Measurements from ENCODE around the gene NEMP1.

The NEMP1 gene

GRCh38 chr12:57094208-57095160 is 15.9 kb upstream of the NEMP1 start:
- DNase-seq (ENCODE audit: low read depth, low spot score) = no peak
- no peak overlapping the region for H3K4me3 ChIP-seq (ENCODE audit: low read depth, low read length)
- TF ChIP-seq, protein P1, sequence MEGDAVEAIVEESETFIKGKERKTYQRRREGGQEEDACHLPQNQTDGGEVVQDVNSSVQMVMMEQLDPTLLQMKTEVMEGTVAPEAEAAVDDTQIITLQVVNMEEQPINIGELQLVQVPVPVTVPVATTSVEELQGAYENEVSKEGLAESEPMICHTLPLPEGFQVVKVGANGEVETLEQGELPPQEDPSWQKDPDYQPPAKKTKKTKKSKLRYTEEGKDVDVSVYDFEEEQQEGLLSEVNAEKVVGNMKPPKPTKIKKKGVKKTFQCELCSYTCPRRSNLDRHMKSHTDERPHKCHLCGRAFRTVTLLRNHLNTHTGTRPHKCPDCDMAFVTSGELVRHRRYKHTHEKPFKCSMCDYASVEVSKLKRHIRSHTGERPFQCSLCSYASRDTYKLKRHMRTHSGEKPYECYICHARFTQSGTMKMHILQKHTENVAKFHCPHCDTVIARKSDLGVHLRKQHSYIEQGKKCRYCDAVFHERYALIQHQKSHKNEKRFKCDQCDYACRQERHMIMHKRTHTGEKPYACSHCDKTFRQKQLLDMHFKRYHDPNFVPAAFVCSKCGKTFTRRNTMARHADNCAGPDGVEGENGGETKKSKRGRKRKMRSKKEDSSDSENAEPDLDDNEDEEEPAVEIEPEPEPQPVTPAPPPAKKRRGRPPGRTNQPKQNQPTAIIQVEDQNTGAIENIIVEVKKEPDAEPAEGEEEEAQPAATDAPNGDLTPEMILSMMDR (IDR thresholded peaks at IDR 0.05; ENCODE audit: low read depth, low read length) = no peak
- in situ Hi-C loops (cut with HindIII; ENCODE audit: low sequenced_read_pairs) = no loop called here

- H3K4me3 ChIP-seq (ENCODE audit: low read depth, low read length) = no peak overlapping the region
- in situ Hi-C loops (cut with HindIII; ENCODE audit: low sequenced_read_pairs) = no loop called here
- TF ChIP-seq, protein P1 (IDR thresholded peaks at IDR 0.05; ENCODE audit: low read depth, low read length) = peak; percentile 71
- peak; percentile 81 for DNase-seq (ENCODE audit: low read depth, low spot score)
Observed at GRCh38 chr12:57093415-57094207, 15.0 kb upstream of the NEMP1 start.

DNA sequence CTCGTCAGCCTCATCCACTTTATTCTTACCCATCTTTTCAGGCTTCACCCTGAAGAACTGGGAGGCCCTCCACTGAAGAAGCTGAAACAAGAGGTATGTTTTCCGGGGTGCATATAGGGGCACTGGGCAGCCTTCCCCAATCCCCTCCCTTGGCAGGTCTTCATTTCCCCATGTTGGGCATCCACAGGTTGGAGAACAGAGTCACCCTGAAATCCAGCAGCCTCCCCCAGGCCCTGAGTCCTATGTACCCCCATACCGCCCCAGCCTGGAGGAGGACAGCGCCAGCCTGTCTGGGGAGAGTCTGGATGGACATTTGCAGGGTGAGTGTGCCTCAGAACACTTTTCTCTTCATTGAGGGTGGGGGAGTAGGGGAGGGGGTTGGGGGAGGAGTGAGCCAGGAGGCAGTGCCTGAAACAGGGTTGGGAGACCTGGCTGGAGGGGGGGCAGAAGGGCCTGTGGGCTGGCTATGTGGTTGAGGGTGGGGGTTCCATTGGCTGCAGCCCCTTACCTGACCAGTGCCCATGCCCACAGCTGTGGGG is 14.4 kb upstream of the NEMP1 start:
- TF ChIP-seq, protein P1 (IDR thresholded peaks at IDR 0.05; ENCODE audit: low read depth, low read length) = no peak
- in situ Hi-C loops (cut with HindIII; ENCODE audit: low sequenced_read_pairs) = no loop called here
- H3K4me3 ChIP-seq (ENCODE audit: low read depth, low read length) = no peak overlapping the region
- DNase-seq (ENCODE audit: low read depth, low spot score) = no peak

DNA sequence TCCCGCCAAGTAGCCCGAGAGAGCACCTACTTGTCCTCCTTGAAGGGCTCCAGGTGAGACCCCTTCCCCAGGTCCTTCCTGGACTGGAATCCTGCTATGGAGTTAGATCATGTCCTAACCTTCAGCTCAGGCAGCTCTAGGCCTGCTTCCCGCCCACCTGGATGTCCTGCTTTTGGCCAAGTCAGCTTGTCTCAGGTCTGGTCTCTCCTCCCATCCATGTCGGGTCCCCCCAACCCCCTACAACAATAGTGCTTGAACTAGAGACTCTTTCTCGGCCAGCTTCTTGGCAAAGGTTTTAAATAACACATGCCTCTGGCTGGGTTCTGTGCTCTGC is 13.9 kb upstream of the NEMP1 start:
- in situ Hi-C loops (cut with HindIII; ENCODE audit: low sequenced_read_pairs) = no loop called here
- DNase-seq (ENCODE audit: low read depth, low spot score) = no peak
- TF ChIP-seq, protein P1 (IDR thresholded peaks at IDR 0.05; ENCODE audit: low read depth, low read length) = no peak
- no peak overlapping the region for H3K4me3 ChIP-seq (ENCODE audit: low read depth, low read length)

DNA sequence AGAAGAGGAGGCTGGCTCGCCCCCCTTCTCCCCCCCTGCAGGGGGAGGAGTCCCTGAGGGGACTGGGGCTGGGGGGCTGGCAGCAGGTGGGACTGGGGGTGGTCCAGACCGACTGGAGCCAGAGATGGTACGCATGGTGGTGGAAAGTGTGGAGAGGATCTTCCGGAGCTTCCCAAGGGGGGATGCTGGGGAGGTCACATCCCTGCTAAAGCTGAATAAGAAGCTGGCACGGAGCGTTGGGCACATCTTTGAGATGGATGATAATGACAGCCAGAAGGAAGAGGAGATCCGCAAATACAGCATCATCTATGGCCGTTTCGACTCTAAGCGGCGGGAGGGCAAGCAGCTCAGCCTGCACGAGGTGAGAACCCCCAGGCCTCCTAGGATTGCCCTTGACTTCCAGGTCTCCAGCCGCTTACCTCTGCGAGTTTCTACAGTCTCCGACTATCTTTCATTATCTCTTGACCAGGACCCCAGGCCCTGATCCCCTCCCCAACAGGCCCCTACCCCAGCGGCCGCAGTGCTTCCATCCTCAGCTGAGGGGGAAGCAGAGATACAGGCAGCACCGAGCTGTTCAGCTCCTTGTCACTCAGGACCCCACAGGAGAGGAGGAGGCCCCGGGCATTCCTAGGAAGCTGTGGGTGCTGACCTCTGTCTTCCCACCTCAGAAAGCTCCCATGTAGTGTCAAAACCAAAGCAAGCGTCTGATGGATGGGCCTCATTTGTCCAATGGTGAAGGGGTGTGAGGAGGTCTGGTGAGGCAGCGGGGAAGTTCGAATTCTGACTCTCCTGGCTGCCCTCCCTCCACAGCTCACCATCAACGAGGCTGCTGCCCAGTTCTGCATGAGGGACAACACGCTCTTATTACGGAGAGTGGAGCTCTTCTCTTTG is 13.3 kb upstream of the NEMP1 start:
- DNase-seq (ENCODE audit: low read depth, low spot score) = no peak
- in situ Hi-C loops (cut with HindIII; ENCODE audit: low sequenced_read_pairs) = no loop called here
- no peak overlapping the region for H3K4me3 ChIP-seq (ENCODE audit: low read depth, low read length)
- TF ChIP-seq, protein P1 (IDR thresholded peaks at IDR 0.05; ENCODE audit: low read depth, low read length) = no peak
